Psoas muscle (tissue), 8 donors: ENCODE measurements around the gene SLAMF9. TPM values are rescaled to one million over a fixed set of nuclear protein-coding genes. Genes with fewer than 3 reads are reported as not detected.
A peak's percentile ranks its signal among the peaks of the same experiment; 100 is the strongest.

Experiments used
- ATAC-seq, 4 donors: fragments of 200-7000 bp; cut with Tn5 transposase; one replicate each; pipeline ENCODE4 v1.9.1; 2020; ENCODE audit warnings: moderate library complexity in 3 of 4, mild to moderate bottlenecking in 2 of 4
- DNase-seq, 2 donors: peaks; one replicate each; pipeline ENCODE4 v3.0.0-alpha.2; 2020
- H3K27ac ChIP-seq: fragments of 200-600 bp; one replicate; pipeline ENCODE4 v1.8.0; 2022
- H3K27me3 ChIP-seq, 3 donors: fragments of 200-600 bp in 1 of 3; one replicate each; pipeline versions ENCODE4 v1.6.1 to v1.8.0; 2013 to 2022; ENCODE audit warnings: low read length in 2 of 3, mild to moderate bottlenecking in 2 of 3, moderate library complexity in 1 of 3; ENCODE audit not compliant: insufficient read depth in 3 of 3
- H3K36me3 ChIP-seq, 2 donors: fragments of 200-600 bp in 1 of 2; one replicate each; pipeline versions ENCODE4 v1.6.1 to v1.8.0; 2013 to 2022; ENCODE audit warnings: low read depth in 1 of 2, mild to moderate bottlenecking in 1 of 2, moderate library complexity in 1 of 2; ENCODE audit not compliant: insufficient read depth in 1 of 2
- H3K4me1 ChIP-seq: fragments of 200-600 bp; one replicate; pipeline ENCODE4 v1.8.0; 2022
- H3K4me3 ChIP-seq: fragments of 200-600 bp; one replicate; pipeline ENCODE4 v1.8.0; 2022; ENCODE audit warnings: mild to moderate bottlenecking
- H3K9me3 ChIP-seq: fragments of 200-600 bp; one replicate; pipeline ENCODE4 v1.8.0; 2022
- CTCF ChIP-seq: fragments of 200-600 bp; IDR thresholded peaks from one replicate; pipeline ENCODE4 v1.8.0; 2022; ENCODE audit warnings: antibody characterized with exemption
- WGBS, 3 donors: extraction: QIAGEN DNeasy Blood & Tissue Kit; methylation state at CpG; one replicate each; pipeline versions ENCODE4 v1.1.6 to v1.1.7; 2013; 5-methylcytosine and 5-hydroxymethylcytosine counted together
- intact Hi-C, 2 donors: fragments of 100-400 bp; cut with DNase I; formaldehyde crosslinking; loops; one replicate each; pipeline versions ENCODE4 v1.11.0 to v1.14.2; 2022
- polyA plus RNA-seq, 3 donors: library from polyadenylated mRNA; stranded (reverse); fragments of 200-250 nt; gene quantifications; one replicate each; pipeline ENCODE4 v1.2.3, GENCODE V29; 2013
- total RNA-seq, 4 donors: library from RNA; stranded (reverse); fragmentation: NEBNext Ultra II Directional in 2 of 4; extraction: Animal tissue kit (Norgen Biotek cat#: 25700) in 2 of 4; gene quantifications; one replicate each; pipeline versions ENCODE4 v1.2.1 to v1.2.4, GENCODE V29; 2021 to 2023
- donor health status: healthy with polysubstance abuse.
- donor health status: DM: no; HTN: no; CAD: no; lungs with moderate emphysema.
- donor health status: Bipolar disorder and iron deficiency.
- donor health status: healthy.
- donor health status: DM: yes; HTN: yes; CAD: no.
- donor health status: DM: no; HTN: no; CAD: no.
- donor health status: DM: no; HTN: no; CAD: no.
- donor health status: DM: yes; HTN: yes; CAD: no.

SLAMF9 gene
- total and polyA plus RNA-seq, 7 donors = not detected

GRCh38 chr1:159917533-159918351 lies 36.3 kb downstream of the SLAMF9 start:
- H3K27me3 ChIP-seq = no peaks in the 10 kb centered on the region
- H3K9me3 ChIP-seq = no peaks in the 10 kb centered on the region
- TF ChIP-seq CTCF = no peak
- peaks cover 0 to 21% of the 10 kb centered on the region in 2 donors for H3K36me3 ChIP-seq
- H3K27ac ChIP-seq = no peak overlapping the region
- H3K4me3 ChIP-seq = no peak overlapping the region
- intact Hi-C loops = no loop called here
- ATAC-seq (peak in 1 of 4 donors; percentile 18), DNase-seq (no peak)
- H3K4me1 ChIP-seq = peaks cover 27% of the 10 kb centered on the region
- 68 to 75% (median 71%) methylated on average over 5 of the region's 5 CpGs for WGBS, 3 donors

DNA sequence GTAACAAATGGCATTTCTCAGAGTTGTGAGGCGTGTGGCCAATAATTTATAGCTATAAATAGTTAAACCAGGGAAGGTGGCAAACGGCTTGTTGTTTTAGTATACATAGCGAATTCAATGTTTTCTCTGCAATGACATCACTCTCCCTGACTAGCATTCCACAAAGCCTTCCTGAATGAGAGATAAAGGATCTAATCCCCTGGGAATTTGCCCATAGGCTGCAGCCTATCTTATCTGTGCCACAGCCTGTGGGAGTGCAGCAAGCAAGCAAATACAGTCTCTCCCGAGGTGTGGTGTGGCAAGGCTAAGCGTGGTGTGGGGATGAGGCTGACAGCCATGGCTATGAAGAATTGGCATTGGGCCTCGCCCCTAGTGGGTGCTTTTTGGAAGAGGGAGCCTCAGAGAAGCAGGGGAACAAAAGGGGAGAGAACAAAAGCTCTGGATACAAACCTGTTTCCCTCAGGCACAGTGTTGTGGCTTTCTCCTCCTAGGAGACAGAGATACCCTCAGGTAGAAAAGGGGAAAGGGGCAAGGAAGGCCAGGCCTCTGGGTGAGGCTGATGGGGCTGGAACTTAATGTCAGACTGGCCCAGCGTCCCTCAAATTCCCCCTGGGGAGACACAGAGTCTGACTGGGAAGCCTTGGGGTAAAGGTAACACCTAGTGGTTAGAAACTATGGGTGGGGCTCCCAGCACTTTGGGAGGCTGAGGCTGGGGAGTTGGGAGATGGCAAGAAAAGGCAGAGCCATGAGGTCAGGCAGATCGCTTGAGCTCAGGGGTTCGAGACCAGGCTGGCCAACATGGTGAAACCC lies 37.6 kb downstream of the SLAMF9 start:
- DNase-seq (no peak), ATAC-seq (no peak)
- H3K36me3 ChIP-seq = peaks cover 0 to 21% of the 10 kb centered on the region in 2 donors
- intact Hi-C loops = no loop called here
- TF ChIP-seq CTCF = no peak
- H3K27me3 ChIP-seq = no peaks in the 10 kb centered on the region
- H3K9me3 ChIP-seq = no peaks in the 10 kb centered on the region
- 49 to 57% (median 54%) methylated on average over 9 of the region's 9 CpGs for WGBS, 3 donors
- H3K4me3 ChIP-seq = no peak overlapping the region
- peaks cover 15% of the 10 kb centered on the region for H3K4me1 ChIP-seq
- no peak overlapping the region for H3K27ac ChIP-seq

GRCh38 chr1:159915571-159916241 lies 38.3 kb downstream of the SLAMF9 start:
- DNase-seq (no peak), ATAC-seq (no peak)
- intact Hi-C loops = no loop called here
- 41 to 52% (median 46%) methylated on average over 5 of the region's 5 CpGs for WGBS, 3 donors
- no peak overlapping the region for H3K4me3 ChIP-seq
- peaks cover 14% of the 10 kb centered on the region for H3K4me1 ChIP-seq
- peaks cover 0 to 21% of the 10 kb centered on the region in 2 donors for H3K36me3 ChIP-seq
- no peaks in the 10 kb centered on the region for H3K27me3 ChIP-seq
- TF ChIP-seq CTCF = no peak
- H3K27ac ChIP-seq = no peak overlapping the region
- no peaks in the 10 kb centered on the region for H3K9me3 ChIP-seq

GRCh38 chr1:159914252-159915018 lies 39.6 kb downstream of the SLAMF9 start:
- H3K27ac ChIP-seq = no peak overlapping the region
- no peak for DNase-seq
- no peak overlapping the region for H3K4me3 ChIP-seq
- 93 to 96% (median 94%) methylated on average over 10 of the region's 10 CpGs for WGBS, 3 donors
- peaks cover 11% of the 10 kb centered on the region for H3K4me1 ChIP-seq
- no peak for ATAC-seq
- H3K9me3 ChIP-seq = no peaks in the 10 kb centered on the region
- TF ChIP-seq CTCF = no peak
- no peaks in the 10 kb centered on the region for H3K27me3 ChIP-seq
- H3K36me3 ChIP-seq = peaks cover 0 to 11% of the 10 kb centered on the region in 2 donors
- intact Hi-C loops = no loop called here
